ENCODE results near the gene REP15.
"Not testable (repeated sequence)": the region's sequence is repeated elsewhere in the genome, so short reads cannot be mapped to it uniquely, and the experiment has no call there.

- not testable (repeated sequence) for TF ChIP-seq ZBTB33 (IDR thresholded peaks at IDR 0.05); RAD21 (IDR thresholded peaks at IDR 0.05); SP1 (IDR thresholded peaks at IDR 0.05); CTCF (IDR thresholded peaks at IDR 0.05; ENCODE audit: low read depth, low read length, missing input control); EGR1 (IDR thresholded peaks at IDR 0.05; ENCODE audit: low read depth in 2 of 2); MAX (IDR thresholded peaks at IDR 0.05); GABPA (IDR thresholded peaks at IDR 0.05 in 1 of 2, conservative IDR thresholded peaks at IDR 0.05 in 1 of 2); REST (IDR thresholded peaks at IDR 0.05); RXRA (IDR thresholded peaks at IDR 0.05); JUND (IDR thresholded peaks at IDR 0.05); FOXA2 (IDR thresholded peaks at IDR 0.05); TAF1 (conservative IDR thresholded peaks at IDR 0.05); YY1 (IDR thresholded peaks at IDR 0.05)
Observed at GRCh38 chr12:27655476-27655875, 40.8 kb upstream of the REP15 start.

Measured in liver (tissue), 3 donors.